Osteoblast (primary cell): ENCODE results near the gene GAL3ST2. TPM values are rescaled to one million over a fixed set of nuclear protein-coding genes. Genes with fewer than 3 reads are reported as not detected.
A peak's percentile ranks its signal among the peaks of the same experiment; 100 is the strongest.
"Not testable (repeated sequence)": the region's sequence is repeated elsewhere in the genome, so short reads cannot be mapped to it uniquely, and the experiment has no call there.

Experiments
- DNase-seq: peaks from one replicate; pipeline ENCODE4 v3.0.0; 2011; ENCODE audit warnings: low spot score, mixed read lengths; ENCODE audit not compliant: insufficient read length; ENCODE audit errors: missing footprints
- H2AFZ ChIP-seq: 2 replicates; pipeline ENCODE4 v1.6.0; 2011; ENCODE audit warnings: mild to moderate bottlenecking, low read length
- H3K27ac ChIP-seq: 2 replicates; pipeline ENCODE4 v1.5.1; 2011; ENCODE audit warnings: mild to moderate bottlenecking, low read depth, low read length, moderate library complexity
- H3K27me3 ChIP-seq: 2 replicates; pipeline ENCODE4 v1.6.0; 2012; ENCODE audit warnings: mild to moderate bottlenecking, control low read depth, inconsistent platforms, low read length, moderate library complexity; ENCODE audit not compliant: insufficient read depth
- H3K36me3 ChIP-seq: 2 replicates; pipeline ENCODE4 v1.5.1; 2011; ENCODE audit warnings: mild to moderate bottlenecking, low read length, control low read depth, moderate library complexity; ENCODE audit not compliant: insufficient read depth
- H3K4me1 ChIP-seq: 2 replicates; pipeline ENCODE4 v1.5.1; 2011; ENCODE audit warnings: mild to moderate bottlenecking, low read length, control low read depth, moderate library complexity; ENCODE audit not compliant: insufficient read depth
- H3K4me2 ChIP-seq: 2 replicates; pipeline ENCODE4 v1.6.0; 2011; ENCODE audit warnings: mild to moderate bottlenecking, low read length; ENCODE audit not compliant: insufficient read depth
- H3K4me3 ChIP-seq: fragments of 200-600 bp; sonication (generic); 3 replicates; pipeline ENCODE4 v1.5.1; 2012; ENCODE audit warnings: mild to moderate bottlenecking, low read length, inconsistent platforms; ENCODE audit not compliant: insufficient read depth
- H3K79me2 ChIP-seq: 2 replicates; pipeline ENCODE4 v1.6.0; 2012; ENCODE audit warnings: mild to moderate bottlenecking, low read length, control low read depth, inconsistent platforms; ENCODE audit not compliant: insufficient read depth
- H3K9me3 ChIP-seq: 2 replicates; pipeline ENCODE4 v1.5.1; 2011; ENCODE audit warnings: low read depth, low read length, control low read depth
- H4K20me1 ChIP-seq: 2 replicates; pipeline ENCODE4 v1.6.0; 2012; ENCODE audit warnings: mild to moderate bottlenecking, low read length, control low read depth; ENCODE audit not compliant: insufficient read depth
- total RNA-seq: library from RNA; depleted of rRNA; stranded (reverse); fragments of >200 nt; gene quantifications from 2 replicates; pipeline ENCODE4 v1.2.3, GENCODE V29; 2012
- TF ChIP-seq, protein P1 (sequence below): IDR thresholded peaks from 2 replicates; pipeline ENCODE4 v1.5.1; 2011; ENCODE audit warnings: mild to moderate bottlenecking, low read depth, low read length, moderate library complexity; ENCODE audit errors: extremely low read depth

Gene GAL3ST2
- total RNA-seq, 1 donor = 0.36 TPM

DNA sequence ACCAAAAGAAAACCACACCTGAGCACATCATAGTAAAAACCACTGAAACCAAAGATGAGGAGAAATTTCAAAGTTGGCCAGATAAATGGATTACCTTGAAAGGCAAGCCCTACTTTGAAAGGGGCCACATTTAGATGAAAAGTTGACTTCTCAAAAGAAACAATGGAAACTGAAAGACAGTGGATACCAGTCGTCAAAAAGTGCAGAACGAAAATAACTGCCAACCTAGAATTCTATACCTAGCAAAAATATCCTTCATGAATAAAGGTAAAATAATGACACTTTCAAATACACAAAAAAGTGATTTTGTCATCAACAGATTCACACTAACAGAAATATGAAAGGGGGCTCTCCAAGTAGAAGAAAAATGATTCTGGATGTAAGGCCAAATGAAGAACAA lies 50.8 kb downstream of the GAL3ST2 start:
- Histone ChIP-seq H3K9me3 (no peaks in the 10 kb centered on the region), H3K27ac (no peak overlapping the region), H3K4me1 (no peaks in the 10 kb centered on the region), H4K20me1 (no peaks in the 10 kb centered on the region), H3K79me2 (no peaks in the 10 kb centered on the region), H3K4me3 (no peak overlapping the region), H3K27me3 (peaks cover 12% of the 10 kb centered on the region), H2AFZ (no peak overlapping the region), H3K36me3 (no peaks in the 10 kb centered on the region), H3K4me2 (no peak overlapping the region)
- no peak for DNase-seq
- TF ChIP-seq, protein P1, sequence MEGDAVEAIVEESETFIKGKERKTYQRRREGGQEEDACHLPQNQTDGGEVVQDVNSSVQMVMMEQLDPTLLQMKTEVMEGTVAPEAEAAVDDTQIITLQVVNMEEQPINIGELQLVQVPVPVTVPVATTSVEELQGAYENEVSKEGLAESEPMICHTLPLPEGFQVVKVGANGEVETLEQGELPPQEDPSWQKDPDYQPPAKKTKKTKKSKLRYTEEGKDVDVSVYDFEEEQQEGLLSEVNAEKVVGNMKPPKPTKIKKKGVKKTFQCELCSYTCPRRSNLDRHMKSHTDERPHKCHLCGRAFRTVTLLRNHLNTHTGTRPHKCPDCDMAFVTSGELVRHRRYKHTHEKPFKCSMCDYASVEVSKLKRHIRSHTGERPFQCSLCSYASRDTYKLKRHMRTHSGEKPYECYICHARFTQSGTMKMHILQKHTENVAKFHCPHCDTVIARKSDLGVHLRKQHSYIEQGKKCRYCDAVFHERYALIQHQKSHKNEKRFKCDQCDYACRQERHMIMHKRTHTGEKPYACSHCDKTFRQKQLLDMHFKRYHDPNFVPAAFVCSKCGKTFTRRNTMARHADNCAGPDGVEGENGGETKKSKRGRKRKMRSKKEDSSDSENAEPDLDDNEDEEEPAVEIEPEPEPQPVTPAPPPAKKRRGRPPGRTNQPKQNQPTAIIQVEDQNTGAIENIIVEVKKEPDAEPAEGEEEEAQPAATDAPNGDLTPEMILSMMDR = no peak

DNA sequence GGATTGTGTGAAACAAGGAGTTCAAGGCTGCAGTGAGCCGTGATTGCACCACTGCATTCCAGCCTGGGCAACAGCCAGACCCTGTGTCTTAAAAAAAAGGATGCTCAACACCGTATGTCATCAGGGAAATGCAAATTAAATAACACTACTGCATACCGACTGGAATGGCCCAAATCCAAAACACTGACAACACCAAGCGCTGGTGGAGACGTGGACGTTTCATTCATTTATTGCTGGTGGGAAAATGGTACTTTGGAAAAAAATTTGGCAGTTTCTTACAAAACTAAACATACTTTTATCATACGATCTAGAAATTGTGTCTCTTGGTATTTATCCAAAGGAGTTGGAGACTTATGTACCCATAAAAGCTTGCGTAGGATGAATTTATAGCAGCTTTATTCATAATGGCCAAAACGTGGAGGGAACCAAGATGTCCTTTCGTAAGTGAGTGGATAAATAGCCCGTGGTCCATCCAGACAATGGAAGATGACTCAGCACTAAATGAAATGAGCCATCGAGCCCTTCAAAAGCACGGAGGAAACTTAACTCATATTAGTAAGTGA lies 56.6 kb downstream of the GAL3ST2 start:
- Histone ChIP-seq H3K4me3 (no peak overlapping the region), H3K79me2 (no peaks in the 10 kb centered on the region), H3K36me3 (no peaks in the 10 kb centered on the region), H2AFZ (no peak overlapping the region), H3K27ac (peak overlapping the region; percentile 34), H3K4me1 (peaks cover 11% of the 10 kb centered on the region), H3K27me3 (peaks cover 27% of the 10 kb centered on the region), H3K9me3 (no peaks in the 10 kb centered on the region), H3K4me2 (peak overlapping the region; percentile 79), H4K20me1 (no peaks in the 10 kb centered on the region)
- TF ChIP-seq, protein P1 = no peak
- peak; percentile 60 for DNase-seq

DNA sequence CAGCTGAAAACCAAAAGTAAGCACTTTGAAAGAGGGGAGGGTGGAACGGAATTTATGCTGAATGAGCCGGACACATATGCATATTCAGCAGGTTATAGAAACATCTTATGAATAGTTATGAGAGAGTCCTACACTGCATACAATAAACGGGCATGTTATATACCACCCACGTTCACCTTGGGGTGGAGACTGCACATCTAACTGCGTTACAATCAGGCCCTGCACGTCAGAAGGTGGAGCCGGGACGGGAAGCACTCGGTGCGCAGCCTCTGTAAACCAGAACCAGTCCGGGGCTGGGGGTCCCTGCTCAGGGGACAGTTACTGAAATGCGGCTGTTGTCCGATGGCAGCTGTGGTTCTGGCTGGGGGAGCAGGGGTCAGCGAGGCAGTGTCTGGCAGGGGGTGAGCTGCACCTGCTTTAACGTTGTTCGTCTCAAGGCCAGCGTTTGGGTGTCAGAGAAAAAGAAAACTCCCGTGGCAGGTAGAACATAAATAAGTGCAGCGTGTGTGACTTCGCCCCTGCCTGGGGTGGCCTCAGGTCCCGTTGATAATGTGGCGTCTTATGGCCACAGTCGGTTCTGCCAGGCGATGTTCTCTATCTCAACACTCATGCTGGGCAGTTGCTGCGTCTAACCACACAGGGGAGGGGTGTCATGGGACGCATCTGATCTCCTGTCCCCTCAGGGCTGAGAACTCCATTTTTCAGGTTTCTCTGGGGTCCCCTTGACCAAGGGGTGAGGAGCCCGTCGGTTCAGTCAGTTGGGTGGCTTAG lies 57.3 kb downstream of the GAL3ST2 start:
- H3K27ac ChIP-seq = peak overlapping the region; percentile 34
- not testable (repeated sequence) for H4K20me1 ChIP-seq, H3K79me2 ChIP-seq, H3K36me3 ChIP-seq, H2AFZ ChIP-seq, H3K9me3 ChIP-seq, DNase-seq
- H3K4me1 ChIP-seq = peaks cover 11% of the 10 kb centered on the region
- H3K4me2 ChIP-seq = peak overlapping the region; percentile 79
- peaks cover 34% of the 10 kb centered on the region for H3K27me3 ChIP-seq
- H3K4me3 ChIP-seq = peak overlapping the region; percentile 28

DNA sequence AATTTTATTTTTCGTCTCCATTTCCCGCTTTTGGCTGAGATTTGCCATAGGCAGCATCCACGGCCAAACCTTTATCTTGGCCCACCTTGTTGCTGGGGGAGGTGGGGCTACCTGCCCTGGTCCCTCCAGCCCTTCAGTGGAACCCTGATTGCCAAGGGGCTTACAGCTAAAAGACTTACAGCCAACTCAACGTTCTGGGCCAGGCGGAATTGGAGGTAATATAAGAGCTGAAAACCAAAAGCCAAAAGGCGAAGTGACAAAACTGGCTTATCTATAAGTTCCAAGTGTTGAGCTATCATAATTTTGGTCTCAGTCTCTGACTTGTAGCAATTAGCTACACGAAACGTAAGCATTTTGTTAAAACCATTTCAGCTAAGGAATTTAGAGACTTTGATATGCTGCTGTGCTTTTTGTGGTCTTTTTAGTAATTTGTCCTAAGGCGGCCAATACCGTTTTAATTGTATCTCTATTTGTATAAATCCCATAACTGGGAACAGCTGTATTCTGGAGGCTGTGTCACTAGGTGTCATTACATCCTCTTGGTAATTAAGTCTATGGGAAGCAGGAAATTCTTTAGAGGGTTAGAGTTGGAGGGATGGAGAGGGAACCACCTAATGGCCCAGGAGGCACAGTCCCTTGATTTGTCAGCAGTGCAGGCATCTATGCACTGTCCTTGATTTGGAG lies 58.0 kb downstream of the GAL3ST2 start:
- H3K4me3 ChIP-seq = no peak overlapping the region
- no peaks in the 10 kb centered on the region for H4K20me1 ChIP-seq
- H3K27ac ChIP-seq = no peak overlapping the region
- peaks cover 11% of the 10 kb centered on the region for H3K4me1 ChIP-seq
- H3K36me3 ChIP-seq = no peaks in the 10 kb centered on the region
- no peak overlapping the region for H3K4me2 ChIP-seq
- peaks cover 37% of the 10 kb centered on the region for H3K27me3 ChIP-seq
- no peaks in the 10 kb centered on the region for H3K9me3 ChIP-seq
- TF ChIP-seq, protein P1 = no peak
- H2AFZ ChIP-seq = no peak overlapping the region
- no peaks in the 10 kb centered on the region for H3K79me2 ChIP-seq
- no peak for DNase-seq
